ENCODE data around the gene GADD45B. TPM values are rescaled to one million over a fixed set of nuclear protein-coding genes. Genes with fewer than 3 reads are reported as not detected.
A peak's percentile ranks its signal among the peaks of the same experiment; 100 is the strongest.

The GADD45B gene
- total RNA-seq, 1 donor from 2014 or later = 31.1 TPM

- no peak for TF ChIP-seq CTCF (conservative IDR thresholded peaks at IDR 0.05)
- no peak for DNase-seq (ENCODE audit: extremely low spot score, unreplicated experiment)
- peaks cover 46% of the 10 kb centered on the region for H3K27me3 Mint-ChIP-seq
- no peaks in the 10 kb centered on the region for H3K36me3 Mint-ChIP-seq
- H3K9me3 Mint-ChIP-seq = peaks cover 4% of the 10 kb centered on the region
- H3K27ac Mint-ChIP-seq = peak overlapping the region; percentile 19
- peaks cover 9% of the 10 kb centered on the region for H3K4me1 Mint-ChIP-seq (ENCODE audit: unreplicated experiment)
- H3K4me3 Mint-ChIP-seq = no peak overlapping the region
These were observed 5.5 kb downstream of the GADD45B start for GRCh38 chr19:2481466-2481865.

- no peak for TF ChIP-seq CTCF (conservative IDR thresholded peaks at IDR 0.05)
- Mint-ChIP-seq H3K27me3 (peaks cover 36% of the 10 kb centered on the region), H3K4me1 (ENCODE audit: unreplicated experiment) (peaks cover 9% of the 10 kb centered on the region), H3K4me3 (no peak overlapping the region), H3K36me3 (no peaks in the 10 kb centered on the region), H3K9me3 (peaks cover 4% of the 10 kb centered on the region), H3K27ac (no peak overlapping the region)
- no peak for DNase-seq (ENCODE audit: extremely low spot score, unreplicated experiment)
These were observed 6.6 kb downstream of the GADD45B start for GRCh38 chr19:2482354-2483038.

- H3K9me3 Mint-ChIP-seq = peaks cover 4% of the 10 kb centered on the region
- DNase-seq (ENCODE audit: extremely low spot score, unreplicated experiment) = no peak
- peaks cover 37% of the 10 kb centered on the region for H3K27me3 Mint-ChIP-seq
- H3K27ac Mint-ChIP-seq = no peak overlapping the region
- TF ChIP-seq CTCF (conservative IDR thresholded peaks at IDR 0.05) = no peak
- H3K4me1 Mint-ChIP-seq (ENCODE audit: unreplicated experiment) = peaks cover 6% of the 10 kb centered on the region
- no peak overlapping the region for H3K4me3 Mint-ChIP-seq
- H3K36me3 Mint-ChIP-seq = no peaks in the 10 kb centered on the region
These were observed 7.2 kb downstream of the GADD45B start for GRCh38 chr19:2483084-2483483.

GRCh38 chr19:2483484-2484151 is 7.7 kb downstream of the GADD45B start:
- H3K36me3 Mint-ChIP-seq = no peaks in the 10 kb centered on the region
- H3K4me3 Mint-ChIP-seq = no peak overlapping the region
- H3K27me3 Mint-ChIP-seq = peaks cover 34% of the 10 kb centered on the region
- H3K27ac Mint-ChIP-seq = no peak overlapping the region
- peaks cover 4% of the 10 kb centered on the region for H3K9me3 Mint-ChIP-seq
- peaks cover under 1% of the 10 kb centered on the region for H3K4me1 Mint-ChIP-seq (ENCODE audit: unreplicated experiment)
- TF ChIP-seq CTCF (conservative IDR thresholded peaks at IDR 0.05) = no peak
- DNase-seq (ENCODE audit: extremely low spot score, unreplicated experiment) = no peak

GRCh38 chr19:2484178-2484937 is 8.4 kb downstream of the GADD45B start:
- H3K4me3 Mint-ChIP-seq = no peak overlapping the region

More at GRCh38 chr19:2484178-2484937, 8.4 kb downstream of the GADD45B start:
- H3K9me3 Mint-ChIP-seq = peaks cover 4% of the 10 kb centered on the region
- no peaks in the 10 kb centered on the region for H3K4me1 Mint-ChIP-seq (ENCODE audit: unreplicated experiment)
- H3K27ac Mint-ChIP-seq = no peak overlapping the region
- DNase-seq (ENCODE audit: extremely low spot score, unreplicated experiment) = no peak
- TF ChIP-seq CTCF (conservative IDR thresholded peaks at IDR 0.05) = no peak
- H3K36me3 Mint-ChIP-seq = no peaks in the 10 kb centered on the region
- peaks cover 36% of the 10 kb centered on the region for H3K27me3 Mint-ChIP-seq
